Ovary (tissue), 3 donors: ENCODE data around the gene ZNF598.
"Not testable (repeated sequence)": the region's sequence is repeated elsewhere in the genome, so short reads cannot be mapped to it uniquely, and the experiment has no call there.

Experiments used
- CTCF ChIP-seq, 3 donors: fragments of 450-650 bp in 2 of 3; fragments of 200-600 bp in 1 of 3; IDR thresholded peaks; one replicate each; pipeline versions ENCODE4 v1.5.1 to v1.8.0; 2016 to 2022; ENCODE audit warnings: antibody characterized with exemption in 3 of 3, mild to moderate bottlenecking in 1 of 3
- POLR2A ChIP-seq: fragments of 450-650 bp; IDR thresholded peaks from one replicate; pipeline ENCODE4 v1.6.1; 2017; ENCODE audit warnings: antibody characterized with exemption, mild to moderate bottlenecking, moderate library complexity
- donor health status: DM: no; HTN: no; CAD: no.

GRCh38 chr16:2011726-2012125, 2.1 kb upstream of the ZNF598 start:
- TF ChIP-seq POLR2A; CTCF (IDR thresholded peaks at IDR 0.05): not testable (repeated sequence)
